Prostate gland (tissue), 2 donors: ENCODE results near the gene PLCH1. TPM values are rescaled to one million over a fixed set of nuclear protein-coding genes. Genes with fewer than 3 reads are reported as not detected.

Experiments
- DNase-seq: peaks from one replicate; pipeline ENCODE4 v3.0.0-alpha.2; 2019; ENCODE audit warnings: low spot score
- H3K27ac ChIP-seq, 2 donors: fragments of 200-600 bp; sonication (generic); 2 replicates each; pipeline ENCODE4 v1.5.1; 2017 to 2019
- H3K27me3 ChIP-seq: fragments of 200-600 bp; sonication (generic); replicated peaks from 2 replicates; pipeline ENCODE4 v1.5.1; 2019; ENCODE audit not compliant: insufficient read depth
- H3K36me3 ChIP-seq, 2 donors: fragments of 200-600 bp; sonication (generic); 1 replicate in 1 of 2; 2 replicates in 1 of 2; pipeline versions ENCODE4 v1.5.1 to v1.8.1; 2017 to 2019
- H3K4me1 ChIP-seq: fragments of 200-600 bp; sonication (generic); replicated peaks from 2 replicates; pipeline ENCODE4 v1.5.1; 2019
- H3K4me3 ChIP-seq, 2 donors: fragments of 200-600 bp; sonication (generic); 2 replicates each; pipeline ENCODE4 v1.5.1; 2017 to 2019
- H3K9me3 ChIP-seq: fragments of 200-600 bp; sonication (generic); 2 replicates; pipeline ENCODE4 v1.5.1; 2017
- POLR2A ChIP-seq: fragments of 450-650 bp; IDR thresholded peaks from one replicate; pipeline ENCODE4 v1.6.1; 2016; ENCODE audit warnings: antibody characterized with exemption, mild to moderate bottlenecking
- POLR2AphosphoS5 ChIP-seq: sonication (generic); formaldehyde crosslinking; IDR thresholded peaks from one replicate; pipeline ENCODE4 v1.6.1; 2017; ENCODE audit warnings: antibody characterized with exemption
- WGBS: methylation state at CpG from one replicate; pipeline ENCODE4 v1.1.5; 2018; 5-methylcytosine and 5-hydroxymethylcytosine counted together
- intact Hi-C: fragments of 100-400 bp; cut with DNase I; formaldehyde crosslinking; loops from one replicate; pipeline ENCODE4 v1.14.2; 2022
- total RNA-seq, 2 donors: library from RNA; depleted of rRNA; stranded (reverse); fragments of >200 nt; gene quantifications; one replicate each; pipeline ENCODE4 v1.1.0, GENCODE V29; 2016
- TF ChIP-seq, protein P1 (sequence below), 4 experiments: fragments of 200-600 bp in 2 of 4; fragments of 450-650 bp in 2 of 4; sonication (generic) in 2 of 4; IDR thresholded peaks; 1 replicate in 3 of 4; 2 replicates in 1 of 4; pipeline ENCODE4 v1.5.1; 2016 to 2019; ENCODE audit warnings: antibody characterized with exemption in 4 of 4, mild to moderate bottlenecking in 2 of 4, moderate library complexity in 2 of 4

The PLCH1 gene
- total RNA-seq, 2 donors from 2014 or later, result 0.64 to 12.2 TPM

DNA sequence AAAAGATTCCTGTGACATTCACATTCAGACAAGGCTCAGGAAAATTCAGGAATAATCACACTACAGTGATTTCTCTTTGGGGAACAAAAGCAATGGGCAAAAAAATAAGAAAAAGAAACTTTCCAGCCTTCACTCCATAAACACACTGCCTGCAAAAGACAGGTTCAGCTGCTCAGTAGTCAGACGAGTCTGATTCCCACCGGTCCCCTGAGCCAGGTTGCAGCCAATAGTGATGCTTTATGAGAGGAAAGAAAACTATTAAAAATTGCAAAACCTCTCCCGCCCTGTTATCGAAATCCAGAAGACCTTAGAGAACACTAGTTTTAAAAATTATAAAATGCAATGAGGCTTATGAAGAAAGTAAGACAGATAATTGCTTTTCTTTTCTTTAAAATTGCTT lies 8.5 kb downstream of the PLCH1 start:
- intact Hi-C loops, result no loop called here
- WGBS, result 27% methylated on average over 4 of the region's 4 CpGs
- Histone ChIP-seq H3K36me3 (no peaks in the 10 kb centered on the region), H3K4me3 (no peak overlapping the region), H3K4me1 (no peaks in the 10 kb centered on the region), H3K27me3 (no peaks in the 10 kb centered on the region), H3K9me3 (no peaks in the 10 kb centered on the region), H3K27ac (no peak overlapping the region)
- TF ChIP-seq POLR2AphosphoS5 (no peak), POLR2A (no peak)
- TF ChIP-seq, protein P1, sequence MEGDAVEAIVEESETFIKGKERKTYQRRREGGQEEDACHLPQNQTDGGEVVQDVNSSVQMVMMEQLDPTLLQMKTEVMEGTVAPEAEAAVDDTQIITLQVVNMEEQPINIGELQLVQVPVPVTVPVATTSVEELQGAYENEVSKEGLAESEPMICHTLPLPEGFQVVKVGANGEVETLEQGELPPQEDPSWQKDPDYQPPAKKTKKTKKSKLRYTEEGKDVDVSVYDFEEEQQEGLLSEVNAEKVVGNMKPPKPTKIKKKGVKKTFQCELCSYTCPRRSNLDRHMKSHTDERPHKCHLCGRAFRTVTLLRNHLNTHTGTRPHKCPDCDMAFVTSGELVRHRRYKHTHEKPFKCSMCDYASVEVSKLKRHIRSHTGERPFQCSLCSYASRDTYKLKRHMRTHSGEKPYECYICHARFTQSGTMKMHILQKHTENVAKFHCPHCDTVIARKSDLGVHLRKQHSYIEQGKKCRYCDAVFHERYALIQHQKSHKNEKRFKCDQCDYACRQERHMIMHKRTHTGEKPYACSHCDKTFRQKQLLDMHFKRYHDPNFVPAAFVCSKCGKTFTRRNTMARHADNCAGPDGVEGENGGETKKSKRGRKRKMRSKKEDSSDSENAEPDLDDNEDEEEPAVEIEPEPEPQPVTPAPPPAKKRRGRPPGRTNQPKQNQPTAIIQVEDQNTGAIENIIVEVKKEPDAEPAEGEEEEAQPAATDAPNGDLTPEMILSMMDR (IDR thresholded peaks at IDR 0.05), result no peak
- no peak for DNase-seq

DNA sequence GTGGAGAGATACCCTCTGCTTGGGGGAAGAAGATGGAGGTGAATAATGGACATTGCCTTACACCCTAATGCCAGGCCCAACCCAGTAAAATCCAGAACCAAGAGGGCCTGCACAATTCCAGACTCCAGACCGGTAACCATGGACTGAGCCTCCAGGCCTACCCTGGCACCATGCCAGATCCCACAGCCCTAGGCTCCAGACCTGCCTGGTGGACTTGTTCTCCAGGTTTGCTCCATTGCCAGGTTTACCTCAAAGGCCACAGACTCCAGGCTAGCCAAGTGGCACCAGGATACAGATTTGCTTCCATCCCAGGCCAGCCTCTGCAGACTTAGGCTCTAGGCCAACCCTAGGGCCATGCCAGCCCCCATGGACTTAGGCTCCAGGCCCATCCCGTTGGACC lies 14.0 kb downstream of the PLCH1 start:
- intact Hi-C loops, result no loop called here
- no peak overlapping the region for H3K4me3 ChIP-seq
- 91% methylated on average over 1 of the region's 2 CpGs for WGBS
- TF ChIP-seq, protein P1 (IDR thresholded peaks at IDR 0.05), result no peak
- TF ChIP-seq POLR2AphosphoS5 (no peak), POLR2A (no peak)
- no peaks in the 10 kb centered on the region for H3K9me3 ChIP-seq
- no peak for DNase-seq
- H3K27me3 ChIP-seq, result no peaks in the 10 kb centered on the region
- no peaks in the 10 kb centered on the region for H3K4me1 ChIP-seq
- H3K27ac ChIP-seq, result no peak overlapping the region
- H3K36me3 ChIP-seq, result no peaks in the 10 kb centered on the region

DNA sequence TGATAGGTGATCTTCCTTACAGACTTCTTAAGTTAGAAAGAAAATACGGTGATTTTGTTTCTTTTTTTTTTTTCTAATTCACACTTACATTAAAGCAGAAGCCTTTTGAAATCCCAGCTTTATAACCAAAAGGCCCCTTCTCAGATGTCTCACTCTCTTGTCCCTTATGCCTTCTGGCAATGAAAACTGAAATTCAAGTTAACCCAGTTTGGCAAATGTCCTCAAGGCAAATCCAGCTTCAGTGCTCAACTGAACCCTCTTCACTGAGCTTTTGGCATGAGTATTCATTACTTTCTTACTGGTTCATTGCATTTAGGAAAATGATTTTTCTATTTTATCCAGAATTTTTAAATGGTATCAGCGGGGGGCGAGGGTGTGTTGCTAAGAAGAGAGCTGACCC lies 17.0 kb downstream of the PLCH1 start:
- Histone ChIP-seq H3K9me3 (no peaks in the 10 kb centered on the region), H3K27me3 (no peaks in the 10 kb centered on the region), H3K36me3 (no peaks in the 10 kb centered on the region), H3K27ac (no peak overlapping the region), H3K4me1 (no peaks in the 10 kb centered on the region), H3K4me3 (no peak overlapping the region)
- intact Hi-C loops, result no loop called here
- no peak for DNase-seq
- WGBS, result 57% methylated on average over 3 of the region's 3 CpGs
- TF ChIP-seq, protein P1 (IDR thresholded peaks at IDR 0.05), result no peak
- no peak for TF ChIP-seq POLR2AphosphoS5
- TF ChIP-seq POLR2A, result no peak

DNA sequence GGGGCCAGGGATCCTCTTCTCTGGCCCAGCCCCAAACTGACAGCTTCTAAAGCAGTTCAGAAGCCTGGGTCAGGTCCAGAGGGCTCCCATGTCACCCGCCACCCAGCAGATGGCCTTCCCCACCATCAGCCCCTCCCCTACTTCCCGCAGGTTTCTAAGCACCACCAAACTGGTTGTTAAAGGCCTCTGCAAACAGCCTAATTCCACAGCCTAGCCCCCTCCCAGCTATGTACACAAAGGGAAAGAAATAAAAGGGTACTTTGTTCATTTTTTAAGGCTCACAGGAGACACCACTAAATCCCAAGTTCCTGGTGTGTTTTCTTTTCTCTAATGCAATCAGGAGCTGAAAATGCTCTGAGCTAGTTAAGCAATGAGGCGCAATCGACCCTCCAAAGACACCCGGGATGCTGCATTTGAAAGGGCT lies 30.6 kb downstream of the PLCH1 start:
- intact Hi-C loops, result no loop called here
- Histone ChIP-seq H3K27me3 (no peaks in the 10 kb centered on the region), H3K4me1 (no peaks in the 10 kb centered on the region), H3K4me3 (no peak overlapping the region), H3K9me3 (no peaks in the 10 kb centered on the region), H3K27ac (no peak overlapping the region), H3K36me3 (no peaks in the 10 kb centered on the region)
- DNase-seq, result no peak
- TF ChIP-seq POLR2AphosphoS5 (no peak), POLR2A (no peak)
- TF ChIP-seq, protein P1 (IDR thresholded peaks at IDR 0.05), result no peak
- WGBS, result 51% methylated on average over 5 of the region's 5 CpGs

DNA sequence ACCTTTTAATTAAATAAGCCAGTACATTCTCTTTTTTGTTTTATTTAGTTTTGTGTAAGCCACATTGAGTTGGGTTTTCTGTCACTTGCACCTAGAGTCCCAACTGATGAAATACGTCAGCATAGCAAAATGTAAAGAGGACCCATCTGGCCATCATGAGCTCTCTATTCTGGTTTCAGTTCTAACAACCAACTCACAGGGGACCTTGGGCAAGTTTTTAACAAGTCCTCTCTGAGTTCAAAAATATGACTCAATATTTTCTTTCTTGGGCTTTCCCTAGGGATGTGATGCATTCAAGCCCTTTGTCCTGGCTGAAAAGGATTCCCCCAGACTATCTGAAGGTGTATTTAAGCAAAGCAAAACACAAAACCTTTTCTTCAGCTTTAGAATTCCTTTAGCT lies 32.9 kb downstream of the PLCH1 start:
- no peaks in the 10 kb centered on the region for H3K9me3 ChIP-seq
- H3K27me3 ChIP-seq, result no peaks in the 10 kb centered on the region
- no peaks in the 10 kb centered on the region for H3K4me1 ChIP-seq
- TF ChIP-seq POLR2A, result no peak
- no peak for TF ChIP-seq POLR2AphosphoS5
- TF ChIP-seq, protein P1 (IDR thresholded peaks at IDR 0.05), result no peak
- WGBS, result 79% methylated on average over 1 of the region's 1 CpG
- DNase-seq, result no peak
- no peaks in the 10 kb centered on the region for H3K36me3 ChIP-seq
- no peak overlapping the region for H3K27ac ChIP-seq
- intact Hi-C loops, result no loop called here
- no peak overlapping the region for H3K4me3 ChIP-seq
